Measurements from ENCODE around the gene HES2. TPM values are rescaled to one million over a fixed set of nuclear protein-coding genes. Genes with fewer than 3 reads are reported as not detected.
A peak's percentile ranks its signal among the peaks of the same experiment; 100 is the strongest.

HES2 gene
- total and polyA plus RNA-seq, 2 experiments from 2014 or later: 1.6 to 2.1 TPM

DNA sequence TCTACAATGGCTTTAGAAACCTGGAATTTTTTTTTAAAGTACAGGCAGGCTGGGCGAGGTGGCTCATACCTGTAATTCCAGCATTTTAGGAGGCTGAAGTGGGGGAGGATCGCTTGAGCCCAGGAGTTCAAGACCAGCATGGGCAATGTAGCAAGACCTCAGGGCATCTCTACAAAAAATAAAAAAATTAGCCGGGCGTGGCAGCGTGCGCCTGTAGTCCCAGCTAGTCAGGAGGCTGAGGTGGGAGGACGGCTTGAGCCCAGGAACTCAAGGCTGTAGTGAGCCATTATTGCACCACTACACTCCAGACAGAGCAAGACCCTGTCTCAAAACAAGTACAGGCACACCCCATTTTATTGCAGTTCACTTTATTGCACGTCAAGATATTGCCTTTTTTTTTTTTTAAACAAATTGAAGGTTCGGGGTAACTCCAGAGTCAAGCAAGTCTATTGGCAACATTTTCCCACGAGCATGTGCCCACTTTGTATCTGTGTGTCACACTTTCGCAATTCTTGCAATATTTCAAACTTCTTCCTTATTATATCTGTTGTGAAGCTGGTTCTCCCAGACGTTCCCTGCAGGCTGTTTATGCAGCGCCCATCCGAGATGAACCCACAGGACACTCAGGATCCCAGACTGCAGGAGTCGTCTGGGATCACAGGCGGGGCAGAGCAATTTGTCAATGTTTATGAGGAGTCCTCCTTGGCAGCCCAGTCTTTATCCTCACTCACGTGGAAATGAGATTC lies 4.7 kb downstream of the HES2 start:
- Histone ChIP-seq H2AFZ (peak overlapping the region; percentile 33; the same call in 1 of the 2 replicates), H3K4me1 (ENCODE audit: insufficient read depth) (peaks cover 11% of the 10 kb centered on the region), H3K27me3 (ENCODE audit: insufficient read depth) (peaks cover 71% of the 10 kb centered on the region), H3K9me2 (ENCODE audit: insufficient read depth) (no peaks in the 10 kb centered on the region), H3K27ac (ENCODE audit: low read depth) (peak overlapping the region; percentile 67; the same call in 1 of the 2 replicates), H3K4me2 (peak overlapping the region; percentile 66), H3F3A (replicated peaks; ENCODE audit: low read depth) (0 out of 2 replicates have a peak, but pooled peaks cover 6% of the 10 kb centered on the region), H4K20me1 (replicated peaks; ENCODE audit: insufficient read depth) (peaks cover 8% of the 10 kb centered on the region; the same call in 1 of the 2 replicates), H3K79me2 (replicated peaks; ENCODE audit: insufficient read depth) (no peaks in the 10 kb centered on the region), H3K4me3 (0 out of 2 replicates have a peak overlapping the region, but pooled peaks have one; percentile 21), H3K36me3 (ENCODE audit: insufficient read depth) (no peaks in the 10 kb centered on the region)
- DNase-seq (ENCODE audit: low spot score) (no peak), ATAC-seq (no peak; the same call in 2 of the 3 replicates)
- Mint-ChIP-seq H3K27ac (no peak overlapping the region), H3K4me1 (peaks cover 9% of the 10 kb centered on the region), H3K4me3 (no peak overlapping the region; the same call in 2 of the 3 replicates), H3K36me3 (ENCODE audit: low read depth) (no peaks in the 10 kb centered on the region), H3K9me3 (no peaks in the 10 kb centered on the region; the same call in 2 of the 3 replicates), H3K27me3 (ENCODE audit: insufficient read depth, low read depth, poor library complexity) (peaks cover 60% of the 10 kb centered on the region)
- no peak for TF ChIP-seq EZH2 (IDR thresholded peaks at IDR 0.05; ENCODE audit: low read depth, unreplicated experiment)
- no peak for TF ChIP-seq JUNB (IDR thresholded peaks at IDR 0.05; ENCODE audit: unreplicated experiment)
- TF ChIP-seq, protein P1, sequence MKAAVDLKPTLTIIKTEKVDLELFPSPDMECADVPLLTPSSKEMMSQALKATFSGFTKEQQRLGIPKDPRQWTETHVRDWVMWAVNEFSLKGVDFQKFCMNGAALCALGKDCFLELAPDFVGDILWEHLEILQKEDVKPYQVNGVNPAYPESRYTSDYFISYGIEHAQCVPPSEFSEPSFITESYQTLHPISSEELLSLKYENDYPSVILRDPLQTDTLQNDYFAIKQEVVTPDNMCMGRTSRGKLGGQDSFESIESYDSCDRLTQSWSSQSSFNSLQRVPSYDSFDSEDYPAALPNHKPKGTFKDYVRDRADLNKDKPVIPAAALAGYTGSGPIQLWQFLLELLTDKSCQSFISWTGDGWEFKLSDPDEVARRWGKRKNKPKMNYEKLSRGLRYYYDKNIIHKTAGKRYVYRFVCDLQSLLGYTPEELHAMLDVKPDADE (IDR thresholded peaks at IDR 0.05): no peak
- TF ChIP-seq, protein P2, sequence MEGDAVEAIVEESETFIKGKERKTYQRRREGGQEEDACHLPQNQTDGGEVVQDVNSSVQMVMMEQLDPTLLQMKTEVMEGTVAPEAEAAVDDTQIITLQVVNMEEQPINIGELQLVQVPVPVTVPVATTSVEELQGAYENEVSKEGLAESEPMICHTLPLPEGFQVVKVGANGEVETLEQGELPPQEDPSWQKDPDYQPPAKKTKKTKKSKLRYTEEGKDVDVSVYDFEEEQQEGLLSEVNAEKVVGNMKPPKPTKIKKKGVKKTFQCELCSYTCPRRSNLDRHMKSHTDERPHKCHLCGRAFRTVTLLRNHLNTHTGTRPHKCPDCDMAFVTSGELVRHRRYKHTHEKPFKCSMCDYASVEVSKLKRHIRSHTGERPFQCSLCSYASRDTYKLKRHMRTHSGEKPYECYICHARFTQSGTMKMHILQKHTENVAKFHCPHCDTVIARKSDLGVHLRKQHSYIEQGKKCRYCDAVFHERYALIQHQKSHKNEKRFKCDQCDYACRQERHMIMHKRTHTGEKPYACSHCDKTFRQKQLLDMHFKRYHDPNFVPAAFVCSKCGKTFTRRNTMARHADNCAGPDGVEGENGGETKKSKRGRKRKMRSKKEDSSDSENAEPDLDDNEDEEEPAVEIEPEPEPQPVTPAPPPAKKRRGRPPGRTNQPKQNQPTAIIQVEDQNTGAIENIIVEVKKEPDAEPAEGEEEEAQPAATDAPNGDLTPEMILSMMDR (conservative IDR thresholded peaks at IDR 0.05; ENCODE audit: low read depth in 2 of 2): no peak
- no peak for TF ChIP-seq NANOG (IDR thresholded peaks at IDR 0.05; ENCODE audit: borderline replicate concordance)
- no peak for TF ChIP-seq EZH2phosphoT487 (IDR thresholded peaks at IDR 0.05; ENCODE audit: unreplicated experiment)
- TF ChIP-seq, protein P3, sequence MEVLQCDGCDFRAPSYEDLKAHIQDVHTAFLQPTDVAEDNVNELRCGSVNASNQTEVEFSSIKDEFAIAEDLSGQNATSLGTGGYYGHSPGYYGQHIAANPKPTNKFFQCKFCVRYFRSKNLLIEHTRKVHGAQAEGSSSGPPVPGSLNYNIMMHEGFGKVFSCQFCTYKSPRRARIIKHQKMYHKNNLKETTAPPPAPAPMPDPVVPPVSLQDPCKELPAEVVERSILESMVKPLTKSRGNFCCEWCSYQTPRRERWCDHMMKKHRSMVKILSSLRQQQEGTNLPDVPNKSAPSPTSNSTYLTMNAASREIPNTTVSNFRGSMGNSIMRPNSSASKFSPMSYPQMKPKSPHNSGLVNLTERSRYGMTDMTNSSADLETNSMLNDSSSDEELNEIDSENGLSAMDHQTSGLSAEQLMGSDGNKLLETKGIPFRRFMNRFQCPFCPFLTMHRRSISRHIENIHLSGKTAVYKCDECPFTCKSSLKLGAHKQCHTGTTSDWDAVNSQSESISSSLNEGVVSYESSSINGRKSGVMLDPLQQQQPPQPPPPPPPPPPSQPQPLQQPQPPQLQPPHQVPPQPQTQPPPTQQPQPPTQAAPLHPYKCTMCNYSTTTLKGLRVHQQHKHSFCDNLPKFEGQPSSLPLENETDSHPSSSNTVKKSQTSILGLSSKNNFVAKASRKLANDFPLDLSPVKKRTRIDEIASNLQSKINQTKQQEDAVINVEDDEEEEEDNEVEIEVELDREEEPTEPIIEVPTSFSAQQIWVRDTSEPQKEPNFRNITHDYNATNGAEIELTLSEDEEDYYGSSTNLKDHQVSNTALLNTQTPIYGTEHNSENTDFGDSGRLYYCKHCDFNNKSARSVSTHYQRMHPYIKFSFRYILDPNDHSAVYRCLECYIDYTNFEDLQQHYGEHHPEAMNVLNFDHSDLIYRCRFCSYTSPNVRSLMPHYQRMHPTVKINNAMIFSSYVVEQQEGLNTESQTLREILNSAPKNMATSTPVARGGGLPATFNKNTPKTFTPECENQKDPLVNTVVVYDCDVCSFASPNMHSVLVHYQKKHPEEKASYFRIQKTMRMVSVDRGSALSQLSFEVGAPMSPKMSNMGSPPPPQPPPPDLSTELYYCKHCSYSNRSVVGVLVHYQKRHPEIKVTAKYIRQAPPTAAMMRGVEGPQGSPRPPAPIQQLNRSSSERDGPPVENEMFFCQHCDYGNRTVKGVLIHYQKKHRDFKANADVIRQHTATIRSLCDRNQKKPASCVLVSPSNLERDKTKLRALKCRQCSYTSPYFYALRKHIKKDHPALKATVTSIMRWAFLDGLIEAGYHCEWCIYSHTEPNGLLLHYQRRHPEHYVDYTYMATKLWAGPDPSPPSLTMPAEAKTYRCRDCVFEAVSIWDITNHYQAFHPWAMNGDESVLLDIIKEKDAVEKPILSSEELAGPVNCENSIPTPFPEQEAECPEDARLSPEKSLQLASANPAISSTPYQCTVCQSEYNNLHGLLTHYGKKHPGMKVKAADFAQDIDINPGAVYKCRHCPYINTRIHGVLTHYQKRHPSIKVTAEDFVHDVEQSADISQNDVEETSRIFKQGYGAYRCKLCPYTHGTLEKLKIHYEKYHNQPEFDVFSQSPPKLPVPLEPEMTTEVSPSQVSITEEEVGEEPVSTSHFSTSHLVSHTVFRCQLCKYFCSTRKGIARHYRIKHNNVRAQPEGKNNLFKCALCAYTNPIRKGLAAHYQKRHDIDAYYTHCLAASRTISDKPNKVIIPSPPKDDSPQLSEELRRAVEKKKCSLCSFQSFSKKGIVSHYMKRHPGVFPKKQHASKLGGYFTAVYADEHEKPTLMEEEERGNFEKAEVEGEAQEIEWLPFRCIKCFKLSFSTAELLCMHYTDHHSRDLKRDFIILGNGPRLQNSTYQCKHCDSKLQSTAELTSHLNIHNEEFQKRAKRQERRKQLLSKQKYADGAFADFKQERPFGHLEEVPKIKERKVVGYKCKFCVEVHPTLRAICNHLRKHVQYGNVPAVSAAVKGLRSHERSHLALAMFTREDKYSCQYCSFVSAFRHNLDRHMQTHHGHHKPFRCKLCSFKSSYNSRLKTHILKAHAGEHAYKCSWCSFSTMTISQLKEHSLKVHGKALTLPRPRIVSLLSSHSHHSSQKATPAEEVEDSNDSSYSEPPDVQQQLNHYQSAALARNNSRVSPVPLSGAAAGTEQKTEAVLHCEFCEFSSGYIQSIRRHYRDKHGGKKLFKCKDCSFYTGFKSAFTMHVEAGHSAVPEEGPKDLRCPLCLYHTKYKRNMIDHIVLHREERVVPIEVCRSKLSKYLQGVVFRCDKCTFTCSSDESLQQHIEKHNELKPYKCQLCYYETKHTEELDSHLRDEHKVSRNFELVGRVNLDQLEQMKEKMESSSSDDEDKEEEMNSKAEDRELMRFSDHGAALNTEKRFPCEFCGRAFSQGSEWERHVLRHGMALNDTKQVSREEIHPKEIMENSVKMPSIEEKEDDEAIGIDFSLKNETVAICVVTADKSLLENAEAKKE (CRISPR knock-in tag; IDR thresholded peaks at IDR 0.05): no peak
- no peak for TF ChIP-seq POLR2AphosphoS5 (IDR thresholded peaks at IDR 0.05; ENCODE audit: low read depth)
- no peak for TF ChIP-seq ZNF114 (CRISPR knock-in tag; IDR thresholded peaks at IDR 0.05)
- TF ChIP-seq, protein P4, sequence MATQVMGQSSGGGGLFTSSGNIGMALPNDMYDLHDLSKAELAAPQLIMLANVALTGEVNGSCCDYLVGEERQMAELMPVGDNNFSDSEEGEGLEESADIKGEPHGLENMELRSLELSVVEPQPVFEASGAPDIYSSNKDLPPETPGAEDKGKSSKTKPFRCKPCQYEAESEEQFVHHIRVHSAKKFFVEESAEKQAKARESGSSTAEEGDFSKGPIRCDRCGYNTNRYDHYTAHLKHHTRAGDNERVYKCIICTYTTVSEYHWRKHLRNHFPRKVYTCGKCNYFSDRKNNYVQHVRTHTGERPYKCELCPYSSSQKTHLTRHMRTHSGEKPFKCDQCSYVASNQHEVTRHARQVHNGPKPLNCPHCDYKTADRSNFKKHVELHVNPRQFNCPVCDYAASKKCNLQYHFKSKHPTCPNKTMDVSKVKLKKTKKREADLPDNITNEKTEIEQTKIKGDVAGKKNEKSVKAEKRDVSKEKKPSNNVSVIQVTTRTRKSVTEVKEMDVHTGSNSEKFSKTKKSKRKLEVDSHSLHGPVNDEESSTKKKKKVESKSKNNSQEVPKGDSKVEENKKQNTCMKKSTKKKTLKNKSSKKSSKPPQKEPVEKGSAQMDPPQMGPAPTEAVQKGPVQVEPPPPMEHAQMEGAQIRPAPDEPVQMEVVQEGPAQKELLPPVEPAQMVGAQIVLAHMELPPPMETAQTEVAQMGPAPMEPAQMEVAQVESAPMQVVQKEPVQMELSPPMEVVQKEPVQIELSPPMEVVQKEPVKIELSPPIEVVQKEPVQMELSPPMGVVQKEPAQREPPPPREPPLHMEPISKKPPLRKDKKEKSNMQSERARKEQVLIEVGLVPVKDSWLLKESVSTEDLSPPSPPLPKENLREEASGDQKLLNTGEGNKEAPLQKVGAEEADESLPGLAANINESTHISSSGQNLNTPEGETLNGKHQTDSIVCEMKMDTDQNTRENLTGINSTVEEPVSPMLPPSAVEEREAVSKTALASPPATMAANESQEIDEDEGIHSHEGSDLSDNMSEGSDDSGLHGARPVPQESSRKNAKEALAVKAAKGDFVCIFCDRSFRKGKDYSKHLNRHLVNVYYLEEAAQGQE (IDR thresholded peaks at IDR 0.05; ENCODE audit: unreplicated experiment): no peak
